MM.1S (cell line): ENCODE measurements around the gene NELL1.

Experiments used
- DNase-seq: peaks from one replicate; pipeline ENCODE4 v3.0.0-alpha.2; 2015
- H2AFZ ChIP-seq: fragments of 300-600 bp; sonication (generic); 2 replicates; pipeline ENCODE4 v1.6.0; 2016; ENCODE audit warnings: antibody characterized with exemption, low read length
- H3F3A ChIP-seq: fragments of 300-600 bp; sonication (generic); 2 replicates; pipeline ENCODE4 v1.6.1; 2016; ENCODE audit warnings: mild to moderate bottlenecking, antibody characterized with exemption, low read length, moderate library complexity, mixed read lengths; ENCODE audit not compliant: insufficient read depth
- H3K27ac ChIP-seq: fragments of 300-600 bp; sonication (generic); 2 replicates; pipeline ENCODE4 v1.5.1; 2016; ENCODE audit warnings: mild to moderate bottlenecking, low read length
- H3K27me3 ChIP-seq: fragments of 300-600 bp; sonication (generic); replicated peaks from 2 replicates; pipeline ENCODE4 v1.6.0; 2016; ENCODE audit warnings: low read length; ENCODE audit not compliant: insufficient read depth
- H3K36me3 ChIP-seq: fragments of 300-600 bp; sonication (generic); replicated peaks from 2 replicates; pipeline ENCODE4 v1.6.1; 2016; ENCODE audit warnings: mild to moderate bottlenecking, low read length, mixed read lengths; ENCODE audit not compliant: insufficient read depth
- H3K4me1 ChIP-seq: fragments of 300-600 bp; sonication (generic); 2 replicates; pipeline ENCODE4 v1.6.1; 2016; ENCODE audit warnings: low read length, mixed read lengths
- H3K4me2 ChIP-seq: fragments of 300-600 bp; sonication (generic); 2 replicates; pipeline ENCODE4 v1.6.0; 2016; ENCODE audit warnings: low read depth, low read length
- H3K4me3 ChIP-seq: fragments of 300-600 bp; sonication (generic); 2 replicates; pipeline ENCODE4 v1.5.1; 2016; ENCODE audit warnings: low read length, mixed read lengths
- H3K79me2 ChIP-seq: fragments of 300-600 bp; sonication (generic); 2 replicates; pipeline ENCODE4 v1.6.1; 2016; ENCODE audit warnings: mixed run types, low read length, mixed read lengths
- H3K9ac ChIP-seq: fragments of 300-600 bp; sonication (generic); 2 replicates; pipeline ENCODE4 v1.6.1; 2016; ENCODE audit warnings: low read length, mixed read lengths
- H3K9me2 ChIP-seq: fragments of 300-600 bp; sonication (generic); replicated peaks from 2 replicates; pipeline ENCODE4 v1.6.1; 2016; ENCODE audit warnings: mild to moderate bottlenecking, low read length, mixed read lengths; ENCODE audit not compliant: insufficient read depth
- H3K9me3 ChIP-seq: fragments of 300-600 bp; sonication (generic); replicated peaks from 2 replicates; pipeline ENCODE4 v1.6.1; 2016; ENCODE audit warnings: mild to moderate bottlenecking, low read length, mixed read lengths; ENCODE audit not compliant: insufficient read depth
- H4K20me1 ChIP-seq: fragments of 300-600 bp; sonication (generic); 2 replicates; pipeline ENCODE4 v1.6.1; 2016; ENCODE audit warnings: mild to moderate bottlenecking, low read length, moderate library complexity, mixed read lengths; ENCODE audit not compliant: insufficient read depth
- EZH2 ChIP-seq: fragments of 300-600 bp; sonication (generic); optimal IDR thresholded peaks from 2 replicates; pipeline ENCODE3; 2017; ENCODE audit warnings: low read depth, mild to moderate bottlenecking, antibody characterized with exemption, low read length, mixed read lengths
- EZH2phosphoT487 ChIP-seq: fragments of 300-600 bp; sonication (generic); IDR thresholded peaks from 2 replicates; pipeline ENCODE4 v1.6.1; 2018; ENCODE audit warnings: antibody characterized with exemption, low read length
- TF ChIP-seq, protein P1 (sequence below): fragments of 300-600 bp; sonication (generic); IDR thresholded peaks from 2 replicates; pipeline ENCODE4 v1.5.1; 2016; ENCODE audit warnings: antibody characterized with exemption, low read length, mixed read lengths

NELL1 gene

DNA sequence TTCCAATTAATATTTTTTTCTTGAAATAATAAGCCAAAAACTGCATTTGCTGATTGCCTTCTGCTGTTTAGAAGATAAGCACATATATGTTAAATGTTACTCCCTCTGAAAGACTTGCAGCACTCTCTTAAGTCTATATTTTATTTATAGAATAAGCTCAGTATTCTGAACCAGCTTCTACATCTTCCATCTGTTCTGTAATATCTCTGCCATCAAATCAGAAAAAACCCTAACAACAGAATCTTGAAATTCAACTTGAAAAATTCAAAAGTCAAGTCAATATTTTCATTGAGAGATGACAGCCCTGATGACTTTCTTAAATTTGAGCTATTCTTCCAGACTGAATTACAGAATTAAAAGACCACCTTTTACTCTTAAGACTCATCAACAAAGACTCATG, 247.9 kb downstream of the NELL1 start:
- Histone ChIP-seq H3K4me1 (no peaks in the 10 kb centered on the region), H3K4me3 (no peak overlapping the region), H3F3A (no peaks in the 10 kb centered on the region), H3K27me3 (no peaks in the 10 kb centered on the region), H3K27ac (no peak overlapping the region), H3K36me3 (no peaks in the 10 kb centered on the region), H3K79me2 (no peaks in the 10 kb centered on the region), H3K9ac (no peak overlapping the region), H3K9me2 (no peaks in the 10 kb centered on the region), H3K9me3 (no peaks in the 10 kb centered on the region), H4K20me1 (no peaks in the 10 kb centered on the region), H3K4me2 (no peak overlapping the region), H2AFZ (no peak overlapping the region)
- TF ChIP-seq EZH2phosphoT487 (no peak), EZH2 (no peak)
- TF ChIP-seq, protein P1, sequence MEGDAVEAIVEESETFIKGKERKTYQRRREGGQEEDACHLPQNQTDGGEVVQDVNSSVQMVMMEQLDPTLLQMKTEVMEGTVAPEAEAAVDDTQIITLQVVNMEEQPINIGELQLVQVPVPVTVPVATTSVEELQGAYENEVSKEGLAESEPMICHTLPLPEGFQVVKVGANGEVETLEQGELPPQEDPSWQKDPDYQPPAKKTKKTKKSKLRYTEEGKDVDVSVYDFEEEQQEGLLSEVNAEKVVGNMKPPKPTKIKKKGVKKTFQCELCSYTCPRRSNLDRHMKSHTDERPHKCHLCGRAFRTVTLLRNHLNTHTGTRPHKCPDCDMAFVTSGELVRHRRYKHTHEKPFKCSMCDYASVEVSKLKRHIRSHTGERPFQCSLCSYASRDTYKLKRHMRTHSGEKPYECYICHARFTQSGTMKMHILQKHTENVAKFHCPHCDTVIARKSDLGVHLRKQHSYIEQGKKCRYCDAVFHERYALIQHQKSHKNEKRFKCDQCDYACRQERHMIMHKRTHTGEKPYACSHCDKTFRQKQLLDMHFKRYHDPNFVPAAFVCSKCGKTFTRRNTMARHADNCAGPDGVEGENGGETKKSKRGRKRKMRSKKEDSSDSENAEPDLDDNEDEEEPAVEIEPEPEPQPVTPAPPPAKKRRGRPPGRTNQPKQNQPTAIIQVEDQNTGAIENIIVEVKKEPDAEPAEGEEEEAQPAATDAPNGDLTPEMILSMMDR = no peak
- DNase-seq = no peak

DNA sequence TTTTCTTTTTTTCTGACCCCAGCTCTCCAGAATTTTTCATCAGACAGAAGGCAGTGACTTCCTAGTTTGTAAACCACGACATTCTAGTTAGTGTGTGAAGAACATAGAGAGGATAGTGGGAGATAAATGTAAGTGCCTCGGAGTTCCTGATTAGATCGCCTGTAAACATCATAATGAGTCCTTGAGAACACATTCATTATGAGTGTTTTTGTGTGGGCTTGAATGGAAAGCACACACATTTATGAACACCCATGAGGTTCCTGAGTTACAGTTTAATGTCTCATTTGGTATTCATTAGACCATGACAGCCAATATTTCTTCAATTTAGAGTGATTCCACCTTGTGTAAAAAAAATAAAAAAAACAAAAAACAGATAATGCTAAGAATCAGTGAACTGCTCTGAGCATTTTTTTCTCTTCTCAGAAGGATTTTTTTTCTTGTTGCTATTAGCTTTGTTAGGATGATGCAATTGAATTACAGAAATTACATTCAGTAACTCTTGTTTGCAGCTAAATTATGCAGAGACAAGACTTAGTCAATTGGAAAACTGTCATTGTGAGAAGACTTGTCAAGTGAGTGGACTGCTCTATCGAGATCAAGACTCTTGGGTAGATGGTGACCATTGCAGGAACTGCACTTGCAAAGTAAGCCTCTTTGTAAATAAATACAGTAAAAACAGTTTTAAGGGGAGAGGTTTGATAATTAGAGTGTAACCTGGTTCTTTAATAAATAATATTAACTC, 257.6 kb downstream of the NELL1 start:
- no peaks in the 10 kb centered on the region for H3K36me3 ChIP-seq
- no peak overlapping the region for H3K9ac ChIP-seq
- no peak overlapping the region for H3K4me3 ChIP-seq
- H3K9me3 ChIP-seq = no peaks in the 10 kb centered on the region
- H3K9me2 ChIP-seq = no peaks in the 10 kb centered on the region
- H3K27me3 ChIP-seq = no peaks in the 10 kb centered on the region
- H3K27ac ChIP-seq = no peak overlapping the region
- no peak overlapping the region for H2AFZ ChIP-seq
- no peak overlapping the region for H3K4me2 ChIP-seq
- DNase-seq = no peak
- H3K79me2 ChIP-seq = no peaks in the 10 kb centered on the region
- no peak for TF ChIP-seq EZH2phosphoT487
- TF ChIP-seq, protein P1 = no peak
- no peak for TF ChIP-seq EZH2
- H3F3A ChIP-seq = no peaks in the 10 kb centered on the region
- H3K4me1 ChIP-seq = no peaks in the 10 kb centered on the region
- H4K20me1 ChIP-seq = no peaks in the 10 kb centered on the region

DNA sequence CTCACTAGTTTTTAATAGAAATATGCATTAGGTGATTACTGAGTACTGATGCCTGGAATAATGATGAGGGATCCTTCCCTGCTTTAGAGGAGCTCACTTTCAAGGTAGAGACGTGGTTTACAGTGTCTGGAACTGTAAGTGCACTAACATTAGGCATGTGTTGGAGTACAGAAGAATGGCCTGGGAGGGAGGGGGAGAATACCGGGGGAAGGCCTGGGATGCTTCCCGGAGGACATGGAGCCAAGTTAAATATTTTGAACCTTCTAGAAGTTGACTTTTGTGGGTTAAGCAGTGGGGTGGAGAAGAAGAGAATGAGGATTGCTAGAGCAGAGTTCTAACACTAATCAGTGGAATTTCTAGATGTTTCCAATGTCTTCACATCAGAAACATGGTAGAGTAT, 261.6 kb downstream of the NELL1 start:
- Histone ChIP-seq H3K27me3 (no peaks in the 10 kb centered on the region), H3K4me3 (no peak overlapping the region), H3K36me3 (no peaks in the 10 kb centered on the region), H3K9ac (no peak overlapping the region), H3K4me2 (no peak overlapping the region), H3K9me3 (no peaks in the 10 kb centered on the region), H3F3A (no peaks in the 10 kb centered on the region), H3K79me2 (no peaks in the 10 kb centered on the region), H4K20me1 (no peaks in the 10 kb centered on the region), H3K9me2 (no peaks in the 10 kb centered on the region), H3K4me1 (no peaks in the 10 kb centered on the region), H2AFZ (no peak overlapping the region), H3K27ac (no peak overlapping the region)
- TF ChIP-seq EZH2 (no peak), EZH2phosphoT487 (no peak)
- TF ChIP-seq, protein P1 = no peak
- no peak for DNase-seq
